Right lobe of liver (tissue), 6 donors: ENCODE measurements around the gene DIPK1B. TPM values are rescaled to one million over a fixed set of nuclear protein-coding genes. Genes with fewer than 3 reads are reported as not detected.

ENCODE experiments used
- ATAC-seq, 4 donors: fragments of 200-7000 bp; cut with Tn5 transposase; one replicate each; pipeline ENCODE4 v1.9.1; 2020; ENCODE audit warnings: mild to moderate bottlenecking in 4 of 4, moderate library complexity in 4 of 4
- DNase-seq, 3 donors: peaks; one replicate each; pipeline ENCODE4 v3.0.0-alpha.2; 2020
- H3K27ac ChIP-seq, 3 donors: fragments of 200-600 bp; one replicate each; pipeline ENCODE4 v1.8.0; 2022
- H3K27me3 ChIP-seq, 2 donors: fragments of 200-600 bp; one replicate each; pipeline ENCODE4 v1.8.0; 2022
- H3K36me3 ChIP-seq, 4 donors: fragments of 200-600 bp; sonication (generic) in 1 of 4; one replicate each; pipeline versions ENCODE4 v1.5.1 to v1.8.0; 2017 to 2022; ENCODE audit warnings: control low read depth in 1 of 4
- H3K4me1 ChIP-seq, 4 donors: fragments of 200-600 bp; sonication (generic) in 1 of 4; one replicate each; pipeline versions ENCODE4 v1.5.1 to v1.8.0; 2017 to 2022; ENCODE audit warnings: control low read depth in 1 of 4
- H3K4me3 ChIP-seq, 3 donors: fragments of 200-600 bp; one replicate each; pipeline ENCODE4 v1.8.0; 2022
- H3K9me3 ChIP-seq, 4 donors: fragments of 200-600 bp; sonication (generic) in 1 of 4; one replicate each; pipeline versions ENCODE4 v1.5.1 to v1.8.0; 2017 to 2022; ENCODE audit warnings: control low read depth in 1 of 4
- CTCF ChIP-seq, 4 donors: fragments of 200-600 bp in 3 of 4; fragments of 450-650 bp in 1 of 4; IDR thresholded peaks; one replicate each; pipeline versions ENCODE4 v1.5.1 to v1.8.0; 2016 to 2022; ENCODE audit warnings: antibody characterized with exemption in 4 of 4, mild to moderate bottlenecking in 2 of 4
- POLR2A ChIP-seq: fragments of 450-650 bp; IDR thresholded peaks from one replicate; pipeline ENCODE4 v1.6.1; 2017; ENCODE audit warnings: antibody characterized with exemption, mild to moderate bottlenecking
- WGBS: methylation state at CpG from one replicate; pipeline ENCODE4 v1.1.6; 2018; ENCODE audit warnings: low coverage, low lambda C conversion rate; ENCODE audit not compliant: insufficient coverage; ENCODE audit errors: missing lambda C conversion rate; 5-methylcytosine and 5-hydroxymethylcytosine counted together
- intact Hi-C, 2 donors: fragments of 100-400 bp; cut with DNase I; formaldehyde crosslinking; loops; one replicate each; pipeline versions ENCODE4 v1.11.2 to v1.14.1; 2022
- total RNA-seq, 6 experiments: library from RNA; depleted of rRNA in 2 of 6; stranded (reverse); fragments of >200 nt in 2 of 6; fragmentation: NEBNext Ultra II Directional in 3 of 6; extraction: Animal tissue kit (Norgen Biotek cat#: 25700) in 3 of 6; gene quantifications; one replicate each; pipeline versions ENCODE4 v1.1.0 to v1.2.4, GENCODE V29; 2016 to 2023
- donor health status: DM: no; HTN: yes; CAD: no.
- donor health status: DM: no; HTN: no; CAD: no.
- donor health status: DM: no; HTN: no; CAD: no.
- donor health status: DM: no; HTN: yes; CAD: no.
- donor health status: DM: no; HTN: yes; CAD: no.

The DIPK1B gene
- total RNA-seq, 6 experiments from 2014 or later: 1.4 to 7.7 (median 5.1) TPM

- no peak for DNase-seq
- 90% methylated on average over 13 of the region's 23 CpGs for WGBS
- H3K4me1 ChIP-seq: peaks cover 0 to 5% (median 0%) of the 10 kb centered on the region in 4 donors
- no peak overlapping the region for H3K27ac ChIP-seq
- no peaks in the 10 kb centered on the region for H3K27me3 ChIP-seq
- intact Hi-C loops: no loop called here
- no peak for ATAC-seq
- no peaks in the 10 kb centered on the region for H3K36me3 ChIP-seq
- H3K9me3 ChIP-seq: no peaks in the 10 kb centered on the region
- H3K4me3 ChIP-seq: no peak overlapping the region
- TF ChIP-seq POLR2A: no peak
- TF ChIP-seq CTCF (IDR thresholded peaks at IDR 0.05): no peak
These were observed 27.1 kb downstream of the DIPK1B start for GRCh38 chr9:136739509-136739908.

GRCh38 chr9:136740069-136740468, 27.7 kb downstream of the DIPK1B start:
- Histone ChIP-seq H3K4me3 (no peak overlapping the region), H3K27me3 (no peaks in the 10 kb centered on the region), H3K4me1 (peaks cover 0 to 5% (median 0%) of the 10 kb centered on the region in 4 donors), H3K27ac (no peak overlapping the region), H3K36me3 (no peaks in the 10 kb centered on the region), H3K9me3 (no peaks in the 10 kb centered on the region)
- ATAC-seq (no peak), DNase-seq (no peak)
- intact Hi-C loops: no loop called here
- WGBS: 40% methylated on average over 1 of the region's 11 CpGs
- TF ChIP-seq POLR2A: no peak
- TF ChIP-seq CTCF (IDR thresholded peaks at IDR 0.05): no peak

- Histone ChIP-seq H3K4me3 (no peak overlapping the region), H3K4me1 (peaks cover 0 to 5% (median 0%) of the 10 kb centered on the region in 4 donors), H3K9me3 (no peaks in the 10 kb centered on the region), H3K36me3 (no peaks in the 10 kb centered on the region), H3K27me3 (no peaks in the 10 kb centered on the region), H3K27ac (no peak overlapping the region)
- TF ChIP-seq POLR2A (no peak), CTCF (IDR thresholded peaks at IDR 0.05) (no peak)
- 77% methylated on average over 10 of the region's 16 CpGs for WGBS
- ATAC-seq (no peak), DNase-seq (no peak)
- intact Hi-C loops: no loop called here
These were observed 28.1 kb downstream of the DIPK1B start for GRCh38 chr9:136740491-136740890.

GRCh38 chr9:136740971-136741882, 28.9 kb downstream of the DIPK1B start:
- H3K36me3 ChIP-seq: no peaks in the 10 kb centered on the region
- H3K27me3 ChIP-seq: no peaks in the 10 kb centered on the region
- H3K4me3 ChIP-seq: no peak overlapping the region
- no peaks in the 10 kb centered on the region for H3K9me3 ChIP-seq
- peaks cover 0 to 5% (median 0%) of the 10 kb centered on the region in 4 donors for H3K4me1 ChIP-seq
- TF ChIP-seq POLR2A (no peak), CTCF (IDR thresholded peaks at IDR 0.05) (no peak)
- peak; percentile 60 to 66 (median 62) for ATAC-seq
- intact Hi-C loops: no loop called here
- no peak overlapping the region for H3K27ac ChIP-seq
- WGBS: 12% methylated on average over 20 of the region's 37 CpGs
- DNase-seq: no peak
